Measurements from ENCODE around the gene SSTR5.

Gene SSTR5

GRCh38 chr16:1028056-1028455, 44.5 kb upstream of the SSTR5 start:
- Histone ChIP-seq H3K4me3 (ENCODE audit: low read depth, low read length) (no peak overlapping the region), H3K9me3 (ENCODE audit: severe bottlenecking) (no peaks in the 10 kb centered on the region), H3K27me3 (ENCODE audit: insufficient read depth, low read depth, severe bottlenecking) (no peaks in the 10 kb centered on the region), H3K27ac (no peak overlapping the region), H3K36me3 (no peaks in the 10 kb centered on the region)
- TF ChIP-seq CTCF (IDR thresholded peaks at IDR 0.05; ENCODE audit: low read depth, low read length) = no peak
- no peak for DNase-seq

- Histone ChIP-seq H3K9me3 (ENCODE audit: severe bottlenecking) (no peaks in the 10 kb centered on the region), H3K4me3 (ENCODE audit: low read depth, low read length) (no peak overlapping the region), H3K27ac (no peak overlapping the region), H3K36me3 (no peaks in the 10 kb centered on the region), H3K27me3 (ENCODE audit: insufficient read depth, low read depth, severe bottlenecking) (no peaks in the 10 kb centered on the region)
- DNase-seq = no peak
- no peak for TF ChIP-seq CTCF (IDR thresholded peaks at IDR 0.05; ENCODE audit: low read depth, low read length)
These were observed 43.9 kb upstream of the SSTR5 start for GRCh38 chr16:1028524-1029258.

GRCh38 chr16:1029259-1029545, 43.3 kb upstream of the SSTR5 start:
- DNase-seq = no peak
- H3K9me3 ChIP-seq (ENCODE audit: severe bottlenecking) = no peaks in the 10 kb centered on the region
- TF ChIP-seq CTCF (IDR thresholded peaks at IDR 0.05; ENCODE audit: low read depth, low read length) = no peak
- H3K27me3 ChIP-seq (ENCODE audit: insufficient read depth, low read depth, severe bottlenecking) = no peaks in the 10 kb centered on the region
- H3K27ac ChIP-seq = no peak overlapping the region
- no peak overlapping the region for H3K4me3 ChIP-seq (ENCODE audit: low read depth, low read length)
- no peaks in the 10 kb centered on the region for H3K36me3 ChIP-seq

- Histone ChIP-seq H3K4me3 (ENCODE audit: low read depth, low read length) (no peak overlapping the region), H3K9me3 (ENCODE audit: severe bottlenecking) (no peaks in the 10 kb centered on the region), H3K36me3 (no peaks in the 10 kb centered on the region), H3K27me3 (ENCODE audit: insufficient read depth, low read depth, severe bottlenecking) (no peaks in the 10 kb centered on the region), H3K27ac (no peak overlapping the region)
- no peak for DNase-seq
- TF ChIP-seq CTCF (IDR thresholded peaks at IDR 0.05; ENCODE audit: low read depth, low read length) = no peak
These were observed 42.1 kb upstream of the SSTR5 start for GRCh38 chr16:1030473-1030901.

GRCh38 chr16:1031666-1032065, 40.9 kb upstream of the SSTR5 start:
- no peaks in the 10 kb centered on the region for H3K27me3 ChIP-seq (ENCODE audit: insufficient read depth, low read depth, severe bottlenecking)
- no peak for DNase-seq
- no peaks in the 10 kb centered on the region for H3K36me3 ChIP-seq
- no peaks in the 10 kb centered on the region for H3K9me3 ChIP-seq (ENCODE audit: severe bottlenecking)
- TF ChIP-seq CTCF (IDR thresholded peaks at IDR 0.05; ENCODE audit: low read depth, low read length) = no peak
- H3K27ac ChIP-seq = no peak overlapping the region
- H3K4me3 ChIP-seq (ENCODE audit: low read depth, low read length) = no peak overlapping the region

GRCh38 chr16:1032607-1033006, 39.9 kb upstream of the SSTR5 start:
- Histone ChIP-seq H3K27ac (no peak overlapping the region), H3K4me3 (ENCODE audit: low read depth, low read length) (no peak overlapping the region), H3K9me3 (ENCODE audit: severe bottlenecking) (no peaks in the 10 kb centered on the region), H3K36me3 (no peaks in the 10 kb centered on the region), H3K27me3 (ENCODE audit: insufficient read depth, low read depth, severe bottlenecking) (no peaks in the 10 kb centered on the region)
- DNase-seq = no peak
- TF ChIP-seq CTCF (IDR thresholded peaks at IDR 0.05; ENCODE audit: low read depth, low read length) = no peak

Data from WERI-Rb-1 (cell line).